Fibroblast of lung (primary cell): ENCODE measurements around the gene SIRT2. TPM values are rescaled to one million over a fixed set of nuclear protein-coding genes. Genes with fewer than 3 reads are reported as not detected.

Experiments
- DNase-seq, 2 donors: peaks; one replicate each; pipeline versions ENCODE4 v3.0.0 to v3.0.0-alpha.2; 2010; ENCODE audit warnings: low read depth in 2 of 2
- H2AFZ ChIP-seq: 2 replicates; pipeline ENCODE4 v1.5.1; 2012; ENCODE audit warnings: low read length, control low read depth, inconsistent platforms
- H3K27ac ChIP-seq: 2 replicates; pipeline ENCODE4 v1.5.1; 2011; ENCODE audit warnings: low read length, control low read depth; ENCODE audit not compliant: insufficient read depth
- H3K27me3 ChIP-seq: 2 replicates; pipeline ENCODE4 v1.5.1; 2011; ENCODE audit warnings: mild to moderate bottlenecking, low read length; ENCODE audit not compliant: control insufficient read depth, insufficient read depth
- H3K36me3 ChIP-seq: 2 replicates; pipeline ENCODE4 v1.5.1; 2011; ENCODE audit warnings: low read length; ENCODE audit not compliant: control insufficient read depth, insufficient read depth
- H3K4me1 ChIP-seq: 2 replicates; pipeline ENCODE4 v1.5.1; 2011; ENCODE audit warnings: low read length; ENCODE audit not compliant: control insufficient read depth, insufficient read depth; ENCODE audit errors: extremely low read depth
- H3K4me2 ChIP-seq: 2 replicates; pipeline ENCODE4 v1.5.1; 2011; ENCODE audit warnings: low read length, control low read depth; ENCODE audit not compliant: insufficient read depth; ENCODE audit errors: extremely low read depth
- H3K4me3 ChIP-seq, 4 experiments: fragments of 200-600 bp in 1 of 4; sonication (generic) in 1 of 4; replicated peaks in 1 of 4; 2 replicates each; pipeline ENCODE4 v1.5.1; 2011 to 2016; ENCODE audit warnings: low read length in 4 of 4, low read depth in 3 of 4, mild to moderate bottlenecking in 3 of 4, control low read depth in 2 of 4, inconsistent platforms in 1 of 4, mixed read lengths in 1 of 4; ENCODE audit not compliant: insufficient read depth in 1 of 4; ENCODE audit errors: control extremely low read depth in 1 of 4
- H3K79me2 ChIP-seq: 2 replicates; pipeline ENCODE4 v1.5.1; 2012; ENCODE audit warnings: mild to moderate bottlenecking, low read length, inconsistent platforms; ENCODE audit not compliant: control insufficient read depth, insufficient read depth
- H3K9ac ChIP-seq: 2 replicates; pipeline ENCODE4 v1.5.1; 2011; ENCODE audit warnings: mild to moderate bottlenecking, low read length, control low read depth; ENCODE audit not compliant: insufficient read depth
- H3K9me3 ChIP-seq: 2 replicates; pipeline ENCODE4 v1.5.1; 2012; ENCODE audit warnings: low read depth, low read length; ENCODE audit not compliant: control insufficient read depth, insufficient read depth
- H4K20me1 ChIP-seq: 2 replicates; pipeline ENCODE4 v1.5.1; 2011; ENCODE audit warnings: low read length; ENCODE audit not compliant: control insufficient read depth, insufficient read depth; ENCODE audit errors: extremely low read depth
- EZH2 ChIP-seq: IDR thresholded peaks from 2 replicates; pipeline ENCODE4 v1.5.1; 2012; ENCODE audit warnings: low read length, control low read depth, mild to moderate bottlenecking; ENCODE audit errors: missing control alignments
- polyA plus RNA-seq, 2 donors: library from polyadenylated mRNA; depleted of rRNA in 1 of 2; stranded (reverse) in 1 of 2; unstranded in 1 of 2; fragments of >200 nt; gene quantifications; 2 replicates each; pipeline ENCODE4 v1.2.1, GENCODE V29; 2011 to 2012; ENCODE audit warnings: missing spikeins in 1 of 2
- total RNA-seq: library from RNA; depleted of rRNA; stranded (reverse); fragments of >200 nt; gene quantifications from 2 replicates; pipeline ENCODE4 v1.2.1, GENCODE V29; 2014
- TF ChIP-seq, protein P1 (sequence below), 2 donors: IDR thresholded peaks in 1 of 2; conservative IDR thresholded peaks in 1 of 2; 1 replicate in 1 of 2; 2 replicates in 1 of 2; pipeline ENCODE4 v1.5.1; 2011 to 2012; ENCODE audit warnings: low read length in 2 of 2, control low read depth in 1 of 2, inconsistent platforms in 1 of 2, low read depth in 1 of 2, mild to moderate bottlenecking in 1 of 2

SIRT2 gene
- total and polyA plus RNA-seq, 2 donors (not counting 1 experiment from before 2014, with no cell fraction given), result 38.7 to 51.7 TPM

- no peaks in the 10 kb centered on the region for H3K27me3 ChIP-seq
- no peaks in the 10 kb centered on the region for H3K9me3 ChIP-seq
- H3K4me2 ChIP-seq, result no peak overlapping the region
- no peaks in the 10 kb centered on the region for H3K4me1 ChIP-seq
- peaks cover 2% of the 10 kb centered on the region for H3K36me3 ChIP-seq
- no peak overlapping the region for H3K9ac ChIP-seq
- H3K4me3 ChIP-seq, result no peak overlapping the region
- H3K27ac ChIP-seq, result no peak overlapping the region
- DNase-seq, result no peak
- no peak for TF ChIP-seq EZH2
- TF ChIP-seq, protein P1, sequence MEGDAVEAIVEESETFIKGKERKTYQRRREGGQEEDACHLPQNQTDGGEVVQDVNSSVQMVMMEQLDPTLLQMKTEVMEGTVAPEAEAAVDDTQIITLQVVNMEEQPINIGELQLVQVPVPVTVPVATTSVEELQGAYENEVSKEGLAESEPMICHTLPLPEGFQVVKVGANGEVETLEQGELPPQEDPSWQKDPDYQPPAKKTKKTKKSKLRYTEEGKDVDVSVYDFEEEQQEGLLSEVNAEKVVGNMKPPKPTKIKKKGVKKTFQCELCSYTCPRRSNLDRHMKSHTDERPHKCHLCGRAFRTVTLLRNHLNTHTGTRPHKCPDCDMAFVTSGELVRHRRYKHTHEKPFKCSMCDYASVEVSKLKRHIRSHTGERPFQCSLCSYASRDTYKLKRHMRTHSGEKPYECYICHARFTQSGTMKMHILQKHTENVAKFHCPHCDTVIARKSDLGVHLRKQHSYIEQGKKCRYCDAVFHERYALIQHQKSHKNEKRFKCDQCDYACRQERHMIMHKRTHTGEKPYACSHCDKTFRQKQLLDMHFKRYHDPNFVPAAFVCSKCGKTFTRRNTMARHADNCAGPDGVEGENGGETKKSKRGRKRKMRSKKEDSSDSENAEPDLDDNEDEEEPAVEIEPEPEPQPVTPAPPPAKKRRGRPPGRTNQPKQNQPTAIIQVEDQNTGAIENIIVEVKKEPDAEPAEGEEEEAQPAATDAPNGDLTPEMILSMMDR (conservative IDR thresholded peaks at IDR 0.05 in 1 of 2, IDR thresholded peaks at IDR 0.05 in 1 of 2; ENCODE audit: low read depth in 1 of 2, low read length in 2 of 2), result no peak
- no peak overlapping the region for H2AFZ ChIP-seq
- H4K20me1 ChIP-seq, result no peaks in the 10 kb centered on the region
- no peaks in the 10 kb centered on the region for H3K79me2 ChIP-seq
Measured at GRCh38 chr19:38917516-38917915, 18.1 kb upstream of the SIRT2 start.

DNA sequence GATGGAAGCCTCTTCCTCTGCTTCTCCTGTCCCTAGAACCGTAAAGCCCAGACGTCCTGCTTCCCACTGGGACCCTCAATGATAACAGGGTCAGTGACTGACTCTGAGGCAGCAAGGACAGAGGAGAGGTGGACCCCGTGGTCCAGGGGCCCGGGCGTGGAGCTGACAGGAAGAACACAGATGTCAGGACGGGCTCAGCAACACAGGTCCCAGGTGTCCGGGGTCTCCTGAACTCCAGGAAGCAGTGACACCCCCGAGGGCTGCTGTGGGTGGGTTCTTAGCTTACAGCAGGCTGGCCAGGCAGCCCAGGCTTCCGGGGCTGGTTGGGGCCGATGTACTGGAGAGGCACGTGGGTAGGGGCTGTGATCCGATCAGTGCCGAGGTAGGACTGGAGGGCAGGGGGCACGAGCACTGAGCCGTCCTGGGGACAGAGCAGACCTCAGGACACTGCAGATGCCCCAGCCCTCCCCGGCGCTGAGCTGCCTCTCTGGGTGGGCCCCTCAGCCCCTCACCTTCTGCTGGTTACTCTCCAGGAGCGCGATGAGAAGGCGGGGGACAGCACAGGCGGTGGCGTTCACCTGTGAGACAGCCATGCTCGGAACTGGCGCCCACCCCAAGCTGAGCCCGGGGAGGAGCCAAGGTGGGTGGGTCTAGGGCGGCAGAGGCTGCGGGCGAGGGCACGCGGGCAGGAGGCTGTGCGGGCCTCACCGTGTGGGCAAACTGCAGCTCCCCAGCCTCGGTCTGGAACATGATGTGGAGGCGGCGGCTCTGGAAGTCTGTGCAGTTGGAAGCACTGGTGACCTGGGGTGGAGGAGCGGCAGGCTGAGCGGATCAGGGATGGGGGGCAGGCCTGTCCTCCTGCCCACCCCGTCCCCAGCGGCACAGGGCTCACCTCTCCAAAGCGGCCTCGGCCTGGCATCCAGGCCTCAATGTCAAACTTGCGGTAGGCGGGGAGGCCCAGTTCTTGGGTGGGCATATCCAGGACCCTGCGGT, 16.2 kb upstream of the SIRT2 start:
- Histone ChIP-seq H3K4me2 (no peak overlapping the region), H3K36me3 (no peaks in the 10 kb centered on the region), H3K4me3 (no peak overlapping the region), H3K9ac (no peak overlapping the region), H3K79me2 (no peaks in the 10 kb centered on the region), H2AFZ (no peak overlapping the region), H3K9me3 (no peaks in the 10 kb centered on the region), H3K27ac (no peak overlapping the region), H4K20me1 (no peaks in the 10 kb centered on the region), H3K27me3 (peaks cover 3% of the 10 kb centered on the region), H3K4me1 (no peaks in the 10 kb centered on the region)
- no peak for DNase-seq
- TF ChIP-seq EZH2, result no peak
- TF ChIP-seq, protein P1 (conservative IDR thresholded peaks at IDR 0.05 in 1 of 2, IDR thresholded peaks at IDR 0.05 in 1 of 2; ENCODE audit: low read depth in 1 of 2, low read length in 2 of 2), result no peak

- no peaks in the 10 kb centered on the region for H3K79me2 ChIP-seq
Measured at GRCh38 chr19:38913958-38914357, 14.5 kb upstream of the SIRT2 start.

More at GRCh38 chr19:38913958-38914357, 14.5 kb upstream of the SIRT2 start:
- Histone ChIP-seq H3K9me3 (no peaks in the 10 kb centered on the region), H2AFZ (no peak overlapping the region), H3K27ac (no peak overlapping the region), H3K4me1 (no peaks in the 10 kb centered on the region), H3K4me2 (no peak overlapping the region), H3K36me3 (no peaks in the 10 kb centered on the region), H3K4me3 (no peak overlapping the region), H3K9ac (no peak overlapping the region), H3K27me3 (peaks cover 3% of the 10 kb centered on the region), H4K20me1 (no peaks in the 10 kb centered on the region)
- DNase-seq, result no peak
- TF ChIP-seq, protein P1 (conservative IDR thresholded peaks at IDR 0.05 in 1 of 2, IDR thresholded peaks at IDR 0.05 in 1 of 2; ENCODE audit: low read depth in 1 of 2, low read length in 2 of 2), result no peak
- no peak for TF ChIP-seq EZH2
